ENCODE data around the gene NRG4.
"Not testable (repeated sequence)": the region's sequence is repeated elsewhere in the genome, so short reads cannot be mapped to it uniquely, and the experiment has no call there.

NRG4 gene

GRCh38 chr15:75925440-75925839 lies 86.8 kb downstream of the NRG4 start:
- no peak for DNase-seq

DNA sequence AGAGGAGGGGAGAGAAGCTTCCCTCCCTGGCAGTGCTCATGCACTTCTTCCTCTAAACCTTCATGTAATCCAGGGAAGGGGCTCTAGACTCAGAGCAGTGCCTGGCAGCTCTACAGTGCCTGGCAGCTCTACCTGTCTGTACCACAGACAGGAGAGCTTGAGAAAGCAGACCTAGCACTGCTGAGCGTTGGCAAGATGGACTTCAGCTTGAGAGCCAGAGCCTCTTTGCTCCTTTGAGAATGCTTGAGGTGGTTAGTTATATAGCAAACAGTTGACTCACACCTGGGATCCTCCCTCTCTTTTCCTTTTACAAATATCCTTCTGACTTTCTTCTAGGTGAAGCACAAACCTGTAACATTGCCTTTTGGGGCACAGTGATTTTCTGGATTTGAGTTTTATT lies 87.6 kb downstream of the NRG4 start:
- DNase-seq, result no peak

DNA sequence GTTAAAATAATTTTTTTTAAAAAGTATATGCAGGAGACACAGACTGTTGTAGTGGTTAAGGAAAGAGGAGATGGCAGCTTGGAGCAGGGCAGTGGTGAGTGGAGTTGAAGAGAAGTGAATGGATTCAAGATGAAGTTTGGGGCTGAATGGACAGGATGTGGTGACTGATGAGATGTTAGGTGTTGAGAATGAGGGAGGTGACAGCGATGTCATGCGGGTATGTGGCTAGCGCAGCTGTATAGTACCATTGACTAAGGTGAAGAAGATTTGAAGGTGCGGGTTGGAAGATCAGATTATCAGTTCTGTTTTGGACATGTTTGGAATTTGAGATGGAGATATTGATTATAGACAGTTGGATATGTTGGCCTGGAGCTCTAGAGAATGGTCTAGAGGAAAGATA lies 88.5 kb downstream of the NRG4 start:
- DNase-seq, result no peak

DNA sequence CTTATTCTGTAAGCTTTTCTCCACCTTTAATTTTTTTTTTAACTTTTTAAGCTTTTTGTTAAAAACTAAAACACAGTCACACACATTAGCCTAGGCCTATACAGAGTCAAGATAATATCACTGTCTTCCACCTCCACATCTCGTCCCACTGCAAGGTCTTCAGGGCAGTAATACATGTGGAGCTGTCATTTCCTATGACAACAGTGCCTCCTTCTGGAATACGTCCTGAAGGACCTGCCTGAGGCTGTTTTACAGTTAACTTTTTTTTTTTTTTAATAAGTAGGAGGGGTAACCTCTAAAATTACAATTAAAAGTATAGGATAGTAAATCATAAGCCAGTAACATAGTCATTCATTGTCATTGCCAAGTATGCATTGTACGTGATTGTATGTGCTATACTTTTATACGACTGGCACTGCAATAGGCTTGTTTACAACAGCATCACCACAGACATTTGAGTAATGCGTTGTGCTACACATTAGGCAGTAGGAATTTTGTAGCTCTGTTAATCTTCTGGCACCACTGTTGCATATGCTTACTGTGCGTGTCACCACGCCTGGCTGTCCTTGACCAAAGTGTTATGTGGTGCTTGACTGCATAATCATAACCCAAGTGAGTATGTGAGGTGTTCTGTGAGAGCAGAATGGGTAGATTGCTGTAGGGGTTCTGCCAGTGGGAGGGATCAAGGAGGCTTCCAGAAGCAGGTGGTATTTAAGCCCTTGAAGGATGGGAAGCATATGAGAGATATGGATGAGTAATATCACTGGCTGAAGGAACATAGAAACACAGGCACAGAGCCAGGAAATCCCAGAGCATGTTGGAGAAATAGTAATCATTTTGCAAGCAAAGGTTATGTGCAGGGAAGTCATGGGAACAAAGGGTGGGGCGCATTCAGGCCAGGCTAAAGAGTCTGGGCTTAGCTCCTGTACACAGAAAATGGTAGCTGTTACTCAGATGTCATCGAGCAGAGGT lies 90.2 kb downstream of the NRG4 start:
- no peak for DNase-seq

DNA sequence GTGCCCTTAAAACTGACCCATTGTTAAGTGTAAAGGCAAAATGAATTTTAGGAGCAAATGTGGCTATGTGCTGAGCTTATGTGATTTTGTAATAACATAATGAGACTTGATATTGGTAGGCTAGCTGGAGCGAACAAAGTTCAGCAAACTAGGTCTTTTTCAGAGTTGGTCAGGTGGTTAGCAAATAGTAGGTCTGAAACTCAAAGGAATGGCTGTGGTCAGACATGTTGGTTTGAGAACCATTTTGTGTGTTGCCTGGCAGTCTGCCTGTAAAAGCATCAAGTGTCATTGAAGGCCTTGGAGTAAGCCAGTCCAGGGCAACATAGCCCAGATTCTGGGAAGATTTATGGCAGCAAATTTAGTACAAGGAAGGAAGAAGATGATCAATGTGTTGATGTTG lies 92.1 kb downstream of the NRG4 start:
- no peak for DNase-seq

GRCh38 chr15:75918135-75918534 lies 94.1 kb downstream of the NRG4 start:
- DNase-seq, result no peak

DNA sequence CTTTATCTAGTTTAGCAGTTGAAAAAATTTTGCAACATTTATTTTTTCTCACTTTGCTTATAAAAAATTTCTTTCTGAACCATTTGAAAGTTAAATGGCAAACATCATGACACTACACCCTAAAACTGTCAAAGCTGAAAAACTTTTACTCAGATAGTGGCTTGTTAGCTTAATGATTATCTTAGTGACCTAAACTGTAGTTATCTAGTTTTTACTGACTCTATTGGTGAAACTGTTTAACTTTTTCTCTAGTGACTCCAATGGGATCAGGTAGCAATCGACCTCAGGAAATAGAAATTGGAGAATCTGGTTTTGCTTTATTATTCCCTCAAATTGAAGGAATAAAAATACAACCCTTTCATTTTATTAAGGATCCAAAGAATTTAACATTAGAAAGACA lies 95.2 kb downstream of the NRG4 start:
- no peak for DNase-seq

- DNase-seq, result not testable (repeated sequence)
Measured at GRCh38 chr15:75910355-75910754, 101.9 kb downstream of the NRG4 start.

- DNase-seq, result no peak
Measured at GRCh38 chr15:75905231-75905630, 107.0 kb downstream of the NRG4 start.

DNA sequence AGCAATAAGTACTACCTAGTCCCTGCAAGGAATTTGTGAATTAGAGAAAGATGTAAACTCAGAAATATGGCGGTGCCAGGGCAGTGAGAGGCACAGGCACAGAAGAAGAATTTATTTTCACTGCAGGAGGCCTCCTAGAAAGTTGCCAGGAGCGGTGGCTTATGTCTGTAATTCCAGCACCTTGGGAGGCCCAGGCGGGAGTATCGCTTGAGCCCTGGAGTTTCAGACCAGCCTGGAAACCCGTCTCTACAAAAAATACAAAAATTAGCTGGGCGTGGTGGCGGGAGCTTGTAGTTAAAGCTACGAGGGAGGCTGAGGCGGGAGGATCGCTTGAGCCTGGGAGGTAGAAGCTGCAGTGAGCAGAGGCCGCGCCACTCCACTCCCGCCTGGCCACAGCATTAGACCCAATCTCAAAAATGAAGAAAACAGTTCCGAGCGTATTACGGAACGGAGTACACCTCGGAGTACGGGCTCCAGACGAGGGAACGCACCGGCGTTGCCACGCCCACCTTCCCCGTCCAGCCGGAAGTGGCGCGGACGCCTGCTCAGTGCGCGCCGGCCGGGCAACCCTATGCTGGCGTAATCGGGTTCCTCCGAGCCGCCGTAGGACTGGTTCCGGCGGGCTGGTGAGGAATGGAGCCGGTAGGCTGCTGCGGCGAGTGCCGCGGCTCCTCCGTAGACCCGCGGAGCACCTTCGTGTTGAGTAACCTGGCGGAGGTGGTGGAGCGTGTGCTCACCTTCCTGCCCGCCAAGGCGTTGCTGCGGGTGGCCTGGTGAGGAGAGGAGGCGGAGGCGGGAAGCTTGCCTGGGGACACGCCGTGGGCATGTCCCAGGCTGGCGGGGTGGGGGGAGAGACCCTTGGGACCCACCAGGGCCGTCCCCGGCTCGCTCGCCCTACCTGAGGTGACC lies 108.6 kb downstream of the NRG4 start, which contains the start of gene FBXO22:
TSS of gene FBXO22 (plus strand) at position 548 of the 909 bp plus-strand sequence. CDS start at position 634, 86 bp downstream.
- peak; percentile 32 to 90 (median 76) for DNase-seq

DNA sequence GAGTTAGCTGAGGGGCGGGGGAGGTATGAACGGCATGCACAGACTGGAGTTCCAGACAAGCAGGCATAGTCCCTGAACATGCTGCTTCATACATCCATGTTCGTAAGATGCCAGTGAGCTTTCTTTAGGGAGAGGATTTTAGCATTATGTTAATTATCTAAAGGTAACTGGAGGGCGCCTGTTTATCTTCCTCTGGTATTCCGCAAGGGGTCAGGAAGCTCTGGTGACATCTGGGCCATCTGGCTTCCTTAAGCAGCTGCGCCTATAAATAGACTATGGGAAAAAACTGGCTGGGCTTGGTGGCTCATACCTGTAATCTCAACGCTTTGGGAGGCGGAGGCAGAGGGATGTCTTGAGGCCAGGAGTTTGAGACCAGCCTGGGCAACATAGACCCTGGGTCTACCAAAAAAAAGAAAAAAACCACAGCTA lies 110.1 kb downstream of the NRG4 start:
- DNase-seq, result no peak

- no peak for DNase-seq
Measured at GRCh38 chr15:75900577-75900976, 111.6 kb downstream of the NRG4 start.

DNA sequence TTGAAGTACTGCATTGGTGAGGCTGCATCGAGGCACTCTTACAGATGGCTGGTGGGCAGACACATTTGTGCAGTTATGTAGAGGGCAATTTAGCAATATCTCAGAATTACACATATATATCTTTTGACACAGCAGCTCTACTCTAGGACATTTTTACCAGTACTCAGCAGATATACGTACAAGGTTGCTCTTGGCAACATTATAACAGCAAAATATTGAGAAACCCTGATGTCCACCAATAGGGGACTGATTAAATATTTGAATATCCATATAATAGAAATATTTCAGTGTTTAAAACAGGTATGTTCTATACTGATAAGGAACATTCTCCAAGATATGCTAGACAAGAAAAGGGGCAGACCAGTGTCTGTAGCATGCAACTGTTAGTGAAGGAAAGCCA lies 116.5 kb downstream of the NRG4 start:
- DNase-seq, result no peak

- no peak for DNase-seq
Measured at GRCh38 chr15:75891895-75892294, 120.3 kb downstream of the NRG4 start.
